HG03103 (cell line): ENCODE measurements around the gene MAGEA3.
"Not testable (repeated sequence)": the region's sequence is repeated elsewhere in the genome, so short reads cannot be mapped to it uniquely, and the experiment has no call there.

Source experiments
- ATAC-seq: cut with Tn5 transposase; IDR thresholded peaks from one replicate; pipeline ENCODE4 v1.9.1; 2021; ENCODE audit warnings: low read depth; ENCODE audit not compliant: unreplicated experiment

The MAGEA3 gene, protein sequence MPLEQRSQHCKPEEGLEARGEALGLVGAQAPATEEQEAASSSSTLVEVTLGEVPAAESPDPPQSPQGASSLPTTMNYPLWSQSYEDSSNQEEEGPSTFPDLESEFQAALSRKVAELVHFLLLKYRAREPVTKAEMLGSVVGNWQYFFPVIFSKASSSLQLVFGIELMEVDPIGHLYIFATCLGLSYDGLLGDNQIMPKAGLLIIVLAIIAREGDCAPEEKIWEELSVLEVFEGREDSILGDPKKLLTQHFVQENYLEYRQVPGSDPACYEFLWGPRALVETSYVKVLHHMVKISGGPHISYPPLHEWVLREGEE

DNA sequence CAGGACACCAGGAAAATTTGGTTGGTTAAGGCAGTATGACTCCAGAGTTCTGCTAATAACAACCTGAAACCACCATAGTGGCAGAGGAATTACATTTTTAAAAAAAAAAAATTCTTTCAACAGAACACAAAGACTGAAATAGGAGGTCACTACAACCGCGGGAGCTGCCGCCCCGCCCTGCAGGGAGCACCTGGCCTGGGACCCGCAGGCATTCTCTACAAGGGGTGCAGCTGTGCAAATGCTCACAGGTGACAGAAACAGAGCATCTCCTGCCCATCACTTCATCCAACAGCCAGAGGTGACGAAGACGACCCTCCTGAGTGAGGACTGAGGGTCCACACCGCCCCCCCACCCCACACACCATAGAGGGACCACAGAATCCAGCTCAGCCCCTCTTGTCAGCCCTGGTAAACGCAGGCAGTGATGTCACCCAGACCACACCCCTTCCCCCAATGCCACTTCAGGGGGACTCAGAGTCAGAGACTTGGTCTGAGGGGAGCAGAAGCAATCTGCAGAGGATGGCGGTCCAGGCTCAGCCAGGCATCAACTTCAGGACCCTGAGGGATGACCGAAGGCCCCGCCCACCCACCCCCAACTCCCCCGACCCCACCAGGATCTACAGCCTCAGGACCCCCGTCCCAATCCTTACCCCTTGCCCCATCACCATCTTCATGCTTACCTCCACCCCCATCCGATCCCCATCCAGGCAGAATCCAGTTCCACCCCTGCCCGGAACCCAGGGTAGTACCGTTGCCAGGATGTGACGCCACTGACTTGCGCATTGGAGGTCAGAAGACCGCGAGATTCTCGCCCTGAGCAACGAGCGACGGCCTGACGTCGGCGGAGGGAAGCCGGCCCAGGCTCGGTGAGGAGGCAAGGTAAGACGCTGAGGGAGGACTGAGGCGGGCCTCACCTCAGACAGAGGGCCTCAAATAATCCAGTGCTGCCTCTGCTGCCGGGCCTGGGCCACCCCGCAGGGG is at the start of gene MAGEA3:
Gene MAGEA3 (plus strand): TSS at position 843 of the 980 bp plus-strand sequence. CDS start 2,039 bp downstream, outside the sequence.
- not testable (repeated sequence) for ATAC-seq

DNA sequence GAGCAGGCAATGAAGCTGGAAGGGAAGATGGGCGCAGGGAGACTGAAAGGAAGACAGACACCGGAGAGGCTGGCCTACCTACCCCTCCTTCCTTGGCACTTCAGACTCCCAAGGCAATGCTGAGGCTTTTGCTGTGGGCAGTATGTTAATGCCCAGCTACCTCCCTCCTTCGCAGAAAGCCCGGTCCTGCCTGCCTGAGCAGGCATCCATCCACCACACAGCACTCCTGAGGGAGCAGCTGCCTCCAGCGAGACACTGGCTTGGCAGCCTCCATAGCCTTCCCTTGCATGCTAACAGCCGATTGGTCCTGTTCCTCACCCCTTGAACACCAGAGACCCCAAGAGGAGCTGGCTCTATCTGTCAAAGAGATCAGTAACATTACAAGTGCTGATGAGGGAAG is 46.5 kb upstream of the MAGEA3 start:
- ATAC-seq = no peak

DNA sequence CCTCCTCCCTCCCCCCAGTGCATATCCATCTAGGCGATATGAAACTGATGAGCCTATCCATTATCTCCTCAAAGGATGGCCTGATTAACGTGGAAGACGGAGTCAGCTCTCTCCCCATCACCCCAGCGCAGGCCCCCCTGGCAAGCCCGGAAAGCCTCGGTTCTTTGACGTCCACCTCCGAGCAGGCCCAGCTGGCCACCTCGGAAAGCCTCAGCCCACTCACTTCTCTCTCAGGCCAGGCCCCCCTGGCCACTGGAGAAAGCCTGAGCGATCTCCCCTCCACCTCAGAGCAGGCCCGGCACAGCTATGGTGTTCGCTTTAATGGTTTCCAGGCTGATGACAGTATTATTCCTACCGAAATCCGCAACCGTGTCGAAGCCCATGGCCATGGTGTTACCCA is 46.1 kb upstream of the MAGEA3 start:
- no peak for ATAC-seq

DNA sequence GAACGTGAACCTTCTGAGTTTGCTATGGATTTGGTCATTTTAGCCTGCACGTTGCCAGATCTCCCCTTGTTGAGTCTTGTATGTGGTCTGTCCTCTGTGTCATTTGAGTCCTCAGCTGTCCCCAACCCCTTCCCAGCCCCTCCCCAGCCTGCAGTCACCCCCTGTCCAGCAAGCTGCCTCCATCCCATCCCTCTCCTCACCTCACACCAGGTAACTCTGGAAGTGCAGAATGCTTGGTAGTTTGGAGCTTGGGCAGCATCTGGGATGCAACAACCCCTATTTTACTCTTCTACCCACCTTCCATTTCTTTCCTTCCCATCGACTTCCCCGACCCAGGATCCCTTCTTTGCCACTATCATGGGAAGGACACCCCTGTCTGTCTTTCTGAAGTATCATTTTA is 42.5 kb upstream of the MAGEA3 start:
- no peak for ATAC-seq

DNA sequence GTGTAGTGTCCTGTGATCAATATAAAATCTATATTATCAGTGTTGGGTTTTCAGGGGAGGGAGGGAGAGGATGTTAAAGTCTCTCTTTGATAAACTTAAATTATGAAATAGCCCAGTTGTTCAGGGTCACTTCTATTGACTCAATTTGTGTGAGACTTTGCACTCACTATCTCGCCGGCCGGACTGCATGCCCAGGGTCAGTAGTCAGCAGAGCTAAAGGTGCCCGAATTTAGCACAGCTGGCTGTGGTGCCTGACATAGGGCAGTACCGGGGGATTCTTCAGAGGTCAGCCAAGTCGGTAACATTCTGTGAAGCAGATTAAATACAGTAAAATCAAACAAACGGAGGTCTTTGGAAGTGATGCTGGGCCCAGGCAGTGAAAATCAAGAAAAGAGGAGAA is 41.7 kb upstream of the MAGEA3 start:
- no peak for ATAC-seq

DNA sequence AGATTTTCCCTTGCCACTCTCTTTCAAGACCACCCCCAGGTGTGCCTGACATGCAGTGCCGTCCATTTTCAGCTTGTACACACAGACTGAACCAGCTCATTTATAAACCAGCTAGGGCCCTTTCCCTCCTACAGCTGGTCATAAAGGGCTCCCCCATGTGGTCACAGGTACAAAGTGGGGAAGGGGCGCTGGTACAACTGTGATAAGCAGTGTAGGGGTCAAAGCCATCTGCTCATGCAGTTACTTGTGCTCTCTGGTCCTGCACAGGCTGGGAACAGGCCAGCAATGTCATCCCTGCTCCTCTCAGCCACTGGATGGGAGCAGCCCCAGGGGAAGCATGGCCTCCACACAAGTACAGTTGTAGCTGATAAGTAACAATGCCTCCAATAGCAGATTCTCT is 40.3 kb upstream of the MAGEA3 start:
- ATAC-seq = no peak

DNA sequence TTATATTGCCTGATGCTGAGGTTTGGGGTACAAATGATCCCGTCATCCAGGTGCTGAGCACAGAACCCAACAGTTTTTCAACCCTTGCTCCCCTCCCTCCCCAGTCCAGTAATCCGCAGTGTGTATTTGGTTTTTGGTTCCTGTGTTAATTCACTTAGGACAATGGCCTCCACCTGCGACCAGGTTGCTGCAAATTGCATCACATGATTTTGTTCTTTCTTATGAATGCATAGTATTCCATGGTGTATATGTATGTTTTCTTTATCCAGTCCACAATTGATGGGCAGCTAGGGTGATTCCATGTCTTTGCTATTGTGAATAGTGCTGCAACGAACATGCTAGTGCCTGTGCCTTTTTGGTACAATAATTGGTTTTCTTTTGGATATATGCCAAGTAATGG is 35.5 kb upstream of the MAGEA3 start:
- no peak for ATAC-seq

DNA sequence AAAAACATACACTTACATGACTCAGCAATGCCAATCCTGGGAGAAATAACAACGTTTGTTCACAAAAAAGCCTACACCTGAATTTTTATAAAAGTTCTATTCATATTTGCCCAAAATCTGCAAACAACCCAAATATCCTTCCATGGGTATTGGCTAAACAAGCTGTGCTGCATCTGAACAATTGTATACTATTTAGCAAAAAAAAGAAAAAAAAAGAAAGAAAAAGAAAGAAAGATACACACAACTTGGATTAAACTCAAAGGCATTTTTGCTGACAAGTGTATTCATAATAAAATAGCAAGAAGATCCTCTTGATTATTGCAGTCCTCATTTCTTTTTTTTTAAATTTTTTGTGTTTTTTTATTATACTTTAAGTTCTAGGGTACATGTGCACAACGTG is 24.5 kb upstream of the MAGEA3 start:
- no peak for ATAC-seq

DNA sequence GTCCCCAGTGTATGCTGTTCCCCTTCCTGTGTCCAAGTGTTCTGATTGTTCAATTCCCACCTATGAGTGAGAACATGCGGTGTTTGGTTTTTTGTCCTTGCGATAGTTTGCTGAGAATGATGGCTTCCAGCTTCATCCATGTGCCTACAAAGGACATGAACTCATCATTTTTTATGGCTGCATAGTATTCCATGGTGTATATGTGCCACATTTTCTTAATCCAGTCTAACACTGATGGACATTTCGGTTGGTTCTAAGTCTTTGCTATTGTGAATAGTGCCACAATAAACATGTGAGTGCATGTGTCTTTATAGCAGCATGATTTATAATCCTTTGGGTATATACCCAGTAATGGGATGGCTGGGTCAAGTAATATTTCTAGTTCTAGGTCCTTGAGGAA is 23.9 kb upstream of the MAGEA3 start:
- ATAC-seq = not testable (repeated sequence)

DNA sequence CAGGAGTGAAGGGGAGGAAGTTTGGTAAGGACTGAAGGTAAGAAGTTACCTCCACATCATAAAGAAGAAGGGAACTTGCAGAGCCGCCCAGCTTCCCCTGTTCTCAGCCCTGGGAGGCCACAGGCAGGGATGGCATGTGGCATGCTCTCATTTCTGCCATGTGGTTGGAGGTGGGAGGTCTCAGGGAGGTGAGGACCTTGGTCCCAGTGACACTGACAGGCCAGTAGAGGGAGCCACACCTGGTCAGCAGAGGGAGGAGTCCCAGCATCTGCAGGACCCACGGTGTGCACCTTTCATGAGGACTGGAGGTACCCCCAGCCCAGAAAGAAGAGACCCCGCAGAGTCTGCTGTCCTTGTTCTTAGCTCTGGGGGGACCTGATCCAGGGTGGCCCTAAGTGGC is 17.6 kb upstream of the MAGEA3 start:
- ATAC-seq = peak; percentile 86

DNA sequence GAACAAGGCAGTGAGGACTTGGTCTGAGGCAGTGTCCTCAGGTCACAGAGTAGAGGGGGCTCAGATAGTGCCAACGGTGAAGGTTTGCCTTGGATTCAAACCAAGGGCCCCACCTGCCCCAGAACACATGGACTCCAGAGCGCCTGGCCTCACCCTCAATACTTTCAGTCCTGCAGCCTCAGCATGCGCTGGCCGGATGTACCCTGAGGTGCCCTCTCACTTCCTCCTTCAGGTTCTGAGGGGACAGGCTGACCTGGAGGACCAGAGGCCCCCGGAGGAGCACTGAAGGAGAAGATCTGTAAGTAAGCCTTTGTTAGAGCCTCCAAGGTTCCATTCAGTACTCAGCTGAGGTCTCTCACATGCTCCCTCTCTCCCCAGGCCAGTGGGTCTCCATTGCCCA is 1.8 kb downstream of the MAGEA3 start:
- not testable (repeated sequence) for ATAC-seq

DNA sequence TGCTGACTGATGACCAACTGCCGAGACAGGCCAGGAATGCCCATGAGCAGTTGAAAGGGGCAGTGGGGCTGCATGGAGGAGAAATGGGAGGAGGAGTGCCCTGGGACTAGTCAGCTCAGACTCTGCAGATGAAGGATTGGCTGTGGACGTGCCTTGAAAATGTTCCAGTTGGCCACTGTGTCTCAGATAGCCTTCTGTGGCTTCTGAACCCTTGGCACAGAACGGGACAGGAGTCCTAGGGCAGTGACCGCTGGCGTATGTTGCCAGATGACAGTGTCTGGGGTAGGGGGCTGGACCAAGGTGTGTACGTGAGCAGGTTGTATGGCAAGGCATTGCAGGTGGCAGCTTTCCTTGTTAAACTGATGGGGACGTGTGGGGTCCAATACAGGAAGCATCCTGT is 7.9 kb downstream of the MAGEA3 start:
- ATAC-seq = not testable (repeated sequence)

DNA sequence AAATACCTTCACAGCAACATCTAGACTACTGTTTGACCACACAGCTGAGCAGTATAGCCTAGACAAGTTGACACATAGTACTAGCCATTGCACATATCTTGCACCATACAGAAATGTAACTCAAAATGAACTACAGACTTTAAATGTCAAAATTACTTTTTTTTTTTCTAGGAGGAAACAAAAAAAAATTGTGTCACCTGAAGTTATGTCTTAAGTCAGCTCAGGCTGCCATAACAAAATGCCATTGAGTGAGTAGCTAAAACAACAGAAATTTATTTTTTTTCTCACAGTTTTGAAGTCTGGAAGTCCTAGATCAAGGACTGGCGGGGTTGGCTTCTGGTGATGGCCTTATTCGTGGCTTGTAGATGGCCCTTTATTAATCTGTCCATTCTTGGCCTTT is 10.6 kb downstream of the MAGEA3 start, which contains the start of gene CSAG2:
Gene CSAG2 (minus strand): TSS at position 101 of the 400 bp plus-strand sequence. CDS start 161 bp downstream, outside the sequence.
- not testable (repeated sequence) for ATAC-seq

DNA sequence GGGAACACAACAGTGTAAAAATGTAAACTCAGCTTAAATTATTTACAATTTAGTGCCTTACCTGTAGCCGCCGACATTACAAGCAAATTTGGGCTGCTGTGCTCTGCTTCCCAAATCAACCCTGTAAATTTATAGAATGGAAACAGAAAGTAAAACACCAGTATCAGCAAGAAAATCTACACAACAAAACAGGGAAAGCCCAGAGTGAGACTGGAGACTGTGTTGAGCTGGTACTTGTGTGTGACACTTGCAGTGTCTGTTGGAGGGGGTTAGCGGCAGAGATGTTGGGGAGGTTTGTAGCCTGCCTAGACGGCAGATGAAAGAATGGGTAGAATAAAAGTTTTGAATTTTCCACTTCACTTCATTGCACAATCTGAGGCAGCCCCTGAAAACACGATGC is 14.6 kb downstream of the MAGEA3 start:
- not testable (repeated sequence) for ATAC-seq

DNA sequence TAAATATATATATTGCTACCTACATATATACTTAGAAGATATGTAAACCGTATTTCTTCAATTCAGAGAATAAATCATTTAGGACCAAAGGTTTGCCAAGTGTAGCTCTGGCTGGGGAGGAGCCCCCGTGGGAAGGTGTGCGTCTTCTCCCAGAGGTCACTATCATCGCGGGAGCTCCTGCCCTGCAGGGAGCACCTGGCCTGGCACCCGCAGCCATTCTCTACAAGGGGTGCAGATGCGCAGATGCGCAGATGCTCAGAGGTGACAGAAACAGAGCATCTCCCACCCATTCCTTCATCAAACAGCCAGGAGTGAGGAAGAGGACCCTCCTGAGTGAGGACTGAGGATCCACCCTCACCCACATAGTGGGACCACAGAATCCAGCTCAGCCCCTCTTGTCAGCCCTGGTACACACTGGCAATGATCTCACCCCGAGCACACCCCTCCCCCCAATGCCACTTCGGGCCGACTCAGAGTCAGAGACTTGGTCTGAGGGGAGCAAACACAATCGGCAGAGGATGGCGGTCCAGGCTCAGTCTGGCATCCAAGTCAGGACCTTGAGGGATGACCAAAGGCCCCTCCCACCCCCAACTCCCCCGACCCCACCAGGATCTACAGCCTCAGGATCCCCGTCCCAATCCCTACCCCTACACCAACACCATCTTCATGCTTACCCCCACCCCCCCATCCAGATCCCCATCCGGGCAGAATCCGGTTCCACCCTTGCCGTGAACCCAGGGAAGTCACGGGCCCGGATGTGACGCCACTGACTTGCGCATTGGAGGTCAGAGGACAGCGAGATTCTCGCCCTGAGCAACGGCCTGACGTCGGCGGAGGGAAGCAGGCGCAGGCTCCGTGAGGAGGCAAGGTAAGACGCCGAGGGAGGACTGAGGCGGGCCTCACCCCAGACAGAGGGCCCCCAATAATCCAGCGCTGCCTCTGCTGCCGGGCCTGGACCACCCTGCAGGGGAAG is 15.5 kb downstream of the MAGEA3 start, which contains the start of gene MAGEA2B:
Gene MAGEA2B (plus strand): TSS at position 814 of the 973 bp plus-strand sequence. CDS start 2,479 bp downstream, outside the sequence.
- not testable (repeated sequence) for ATAC-seq

DNA sequence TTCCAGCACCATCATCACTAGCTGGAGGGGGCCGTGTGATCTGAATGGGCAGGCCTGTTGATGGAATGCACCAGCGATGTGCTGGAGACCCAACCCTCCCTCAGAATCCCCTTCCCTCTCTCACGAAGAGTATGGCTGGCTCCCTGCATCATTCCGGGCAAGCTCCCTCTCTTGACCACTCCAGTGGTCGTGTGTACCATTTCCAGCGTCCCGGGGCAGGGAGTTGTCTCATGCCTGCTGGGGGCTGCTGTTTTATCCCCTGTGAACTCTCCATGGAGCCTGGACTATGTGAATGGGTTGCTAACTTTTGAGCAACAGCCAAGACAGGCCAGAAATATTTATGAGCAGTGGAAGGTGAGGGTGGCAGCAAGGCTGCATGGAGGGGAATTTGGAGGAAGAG is 26.8 kb downstream of the MAGEA3 start:
- ATAC-seq = no peak

DNA sequence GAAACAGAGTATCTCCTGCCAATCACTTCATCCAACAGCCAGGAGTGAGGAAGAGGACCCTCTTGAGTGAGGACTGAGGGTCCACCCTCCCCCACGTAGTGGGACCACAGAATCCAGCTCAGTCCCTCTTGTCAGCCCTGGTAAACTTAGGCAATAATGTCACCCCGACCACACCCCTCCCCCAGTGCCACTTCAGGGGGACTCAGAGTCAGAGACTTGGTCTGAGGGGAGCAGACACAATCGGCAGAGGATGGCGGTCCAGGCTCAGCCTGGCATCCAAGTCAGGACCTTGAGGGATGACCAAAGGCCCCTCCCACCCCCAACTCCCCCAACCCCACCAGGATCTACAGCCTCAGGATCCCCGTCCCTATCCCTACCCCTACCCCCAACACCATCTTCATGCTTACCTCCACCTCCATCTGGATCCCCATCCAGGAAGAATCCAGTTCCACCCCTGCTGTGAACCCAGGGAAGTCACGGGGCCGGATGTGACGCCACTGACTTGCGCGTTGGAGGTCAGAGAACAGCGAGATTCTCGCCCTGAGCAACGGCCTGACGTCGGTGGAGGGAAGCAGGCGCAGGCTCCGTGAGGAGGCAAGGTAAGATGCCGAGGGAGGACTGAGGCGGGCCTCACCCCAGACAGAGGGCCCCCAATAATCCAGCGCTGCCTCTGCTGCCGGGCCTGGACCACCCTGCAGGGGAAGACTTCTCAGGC is 34.8 kb downstream of the MAGEA3 start, which contains the start of the genes CSAG1 and MAGEA12:
Gene CSAG1 (minus strand): TSS at position 461 of the 715 bp plus-strand sequence. CDS start 1,261 bp downstream, outside the sequence.
Gene MAGEA12 (plus strand): TSS at position 497 of the 715 bp plus-strand sequence. CDS start 2,405 bp downstream, outside the sequence.
- ATAC-seq = no peak

DNA sequence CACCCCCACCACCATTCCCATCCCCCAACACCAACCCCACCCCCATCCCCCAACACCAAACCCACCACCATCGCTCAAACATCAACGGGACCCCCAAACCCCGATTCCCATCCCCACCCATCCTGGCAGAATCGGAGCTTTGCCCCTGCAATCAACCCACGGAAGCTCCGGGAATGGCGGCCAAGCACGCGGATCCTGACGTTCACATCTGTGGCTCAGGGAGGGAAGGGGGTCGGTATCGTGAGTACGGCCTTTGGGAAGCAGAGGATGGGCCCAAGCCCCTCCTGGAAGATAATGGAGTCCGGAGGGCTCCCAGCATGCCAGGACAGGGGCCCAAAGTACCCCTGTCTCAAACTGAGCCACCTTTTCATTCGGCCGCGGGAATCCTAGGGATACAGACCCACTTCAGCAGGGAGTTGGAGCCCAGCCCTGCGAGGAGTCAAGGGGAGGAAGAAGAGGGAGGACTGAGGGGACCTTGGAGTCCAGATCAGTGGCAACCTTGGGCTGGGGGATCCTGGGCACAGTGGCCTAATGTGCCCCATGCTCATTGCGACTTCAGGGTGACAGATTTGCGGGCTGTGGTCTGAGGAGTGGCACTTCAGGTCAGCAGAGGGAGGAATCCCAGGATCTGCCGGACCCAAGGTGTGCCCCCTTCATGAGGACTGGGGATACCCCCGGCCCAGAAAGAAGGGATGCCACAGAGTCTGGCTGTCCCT is 35.7 kb downstream of the MAGEA3 start:
- not testable (repeated sequence) for ATAC-seq
